NK-92 (cell line): ENCODE results near the gene FBXO48.

ENCODE experiments used
- DNase-seq: peaks from one replicate; lab custom pipeline; 2025; ENCODE audit not compliant: unreplicated experiment; lab: John Stamatoyannopoulos, UW

The FBXO48 gene

GRCh38 chr2:68438455-68439303, 28.4 kb downstream of the FBXO48 start:
- no peak for DNase-seq

DNA sequence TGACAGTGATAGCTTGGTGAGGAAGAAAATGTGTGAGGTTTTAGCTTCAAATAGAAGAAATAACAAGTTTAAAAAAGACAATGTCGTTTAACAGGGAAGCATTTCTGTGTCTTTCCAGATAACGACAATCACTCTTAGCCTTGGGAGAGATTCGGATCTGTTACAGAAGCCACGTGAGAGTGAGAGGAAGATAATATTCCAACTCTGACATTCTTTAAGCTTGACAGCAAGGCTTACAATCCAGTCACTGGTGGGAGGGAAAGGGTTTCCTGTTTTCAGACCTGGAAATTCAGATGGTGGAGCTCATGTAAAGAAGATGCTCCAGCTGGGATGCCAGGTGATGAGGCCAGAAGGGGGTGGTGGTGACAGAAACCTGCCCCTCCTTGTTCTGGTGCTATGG, 30.8 kb downstream of the FBXO48 start:
- no peak for DNase-seq

GRCh38 chr2:68435615-68436014, 31.5 kb downstream of the FBXO48 start:
- no peak for DNase-seq

DNA sequence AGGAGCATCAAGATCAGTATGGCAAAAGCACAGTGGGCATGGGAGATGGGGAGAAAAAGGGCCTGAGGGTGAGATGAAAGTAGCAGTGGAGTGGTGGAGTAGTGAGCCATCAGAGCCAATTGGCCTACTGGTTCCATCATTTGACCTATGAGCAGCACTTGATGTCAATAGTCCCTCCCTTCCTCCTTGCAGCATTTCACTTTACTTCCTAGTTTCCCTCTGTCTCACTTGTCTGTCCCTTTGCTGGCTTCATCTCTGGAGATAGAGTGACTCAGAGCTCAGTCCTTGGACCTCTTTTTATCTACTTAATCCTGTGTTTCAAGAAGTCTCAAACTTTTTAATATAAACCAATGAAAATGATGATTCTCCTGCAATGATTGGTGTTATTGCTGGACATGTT, 32.1 kb downstream of the FBXO48 start:
- no peak for DNase-seq

GRCh38 chr2:68432696-68433658, 34.1 kb downstream of the FBXO48 start:
- no peak for DNase-seq

GRCh38 chr2:68431316-68431972, 35.6 kb downstream of the FBXO48 start:
- DNase-seq, result no peak

DNA sequence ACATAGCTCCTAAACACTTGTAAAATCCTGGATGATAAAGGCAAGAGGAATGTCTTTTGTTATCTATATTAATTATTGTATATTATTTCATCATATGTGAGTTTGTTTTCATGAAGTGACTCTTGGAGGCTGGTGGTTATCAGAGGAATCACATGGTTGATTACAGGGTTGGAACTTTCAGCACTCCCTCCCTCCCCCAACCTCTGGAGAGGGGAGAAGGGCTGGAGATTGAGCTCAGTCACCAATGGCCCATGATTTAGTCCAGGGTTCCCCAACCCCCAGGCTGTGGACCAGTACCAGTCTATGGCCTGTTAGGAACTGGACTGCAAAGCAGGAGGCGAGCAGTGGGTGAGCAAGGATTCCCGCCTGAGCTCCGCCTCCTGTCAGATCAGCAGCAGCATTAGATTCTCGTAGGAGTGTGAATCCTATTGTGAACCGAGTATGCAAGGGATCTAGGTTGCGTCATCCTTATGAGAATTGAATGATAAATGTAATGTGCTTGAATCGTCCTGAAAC, 37.7 kb downstream of the FBXO48 start:
- no peak for DNase-seq

DNA sequence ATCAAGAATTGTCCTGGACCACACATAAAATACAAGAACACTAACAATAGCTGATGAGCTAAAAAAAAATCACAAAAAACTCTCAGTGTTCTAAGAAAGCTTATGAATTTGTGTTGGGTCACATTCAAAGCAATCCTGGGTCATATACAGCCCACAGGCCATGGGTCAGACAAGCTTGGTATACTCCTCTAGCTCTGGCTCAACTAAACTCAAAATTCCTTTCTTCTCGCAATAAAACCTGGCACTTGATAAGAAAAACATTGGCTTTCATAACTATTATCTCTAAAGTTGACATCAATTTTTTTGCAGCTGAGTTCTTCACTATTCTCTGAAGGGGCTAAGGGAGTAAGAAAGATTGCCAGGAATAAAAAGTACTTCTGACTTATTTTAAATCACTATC, 38.3 kb downstream of the FBXO48 start:
- no peak for DNase-seq

DNA sequence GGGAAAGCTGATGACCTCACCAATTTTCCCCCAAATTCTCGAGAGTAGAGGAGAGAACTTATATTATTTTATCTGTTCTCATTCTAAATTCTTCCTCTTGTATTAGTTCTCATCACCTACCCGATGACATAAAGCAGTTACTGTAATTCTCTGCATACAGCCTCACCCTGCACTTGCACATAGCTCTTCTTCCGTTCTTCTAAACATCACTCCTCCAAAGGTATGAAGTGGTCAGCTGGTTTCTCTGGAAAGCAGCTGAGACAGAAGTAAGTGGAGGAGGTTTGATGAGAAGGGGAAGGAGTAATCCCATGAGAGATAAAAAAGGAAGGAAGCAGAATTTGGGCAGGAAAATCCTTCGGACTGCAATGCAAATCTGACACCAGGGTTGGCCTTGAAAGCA, 39.0 kb downstream of the FBXO48 start:
- no peak for DNase-seq

- DNase-seq, result no peak
Observed at GRCh38 chr2:68426848-68427579, 40.1 kb downstream of the FBXO48 start.

GRCh38 chr2:68426446-68426845, 40.6 kb downstream of the FBXO48 start:
- DNase-seq, result no peak

- no peak for DNase-seq
Observed at GRCh38 chr2:68425503-68425902, 41.6 kb downstream of the FBXO48 start.

DNA sequence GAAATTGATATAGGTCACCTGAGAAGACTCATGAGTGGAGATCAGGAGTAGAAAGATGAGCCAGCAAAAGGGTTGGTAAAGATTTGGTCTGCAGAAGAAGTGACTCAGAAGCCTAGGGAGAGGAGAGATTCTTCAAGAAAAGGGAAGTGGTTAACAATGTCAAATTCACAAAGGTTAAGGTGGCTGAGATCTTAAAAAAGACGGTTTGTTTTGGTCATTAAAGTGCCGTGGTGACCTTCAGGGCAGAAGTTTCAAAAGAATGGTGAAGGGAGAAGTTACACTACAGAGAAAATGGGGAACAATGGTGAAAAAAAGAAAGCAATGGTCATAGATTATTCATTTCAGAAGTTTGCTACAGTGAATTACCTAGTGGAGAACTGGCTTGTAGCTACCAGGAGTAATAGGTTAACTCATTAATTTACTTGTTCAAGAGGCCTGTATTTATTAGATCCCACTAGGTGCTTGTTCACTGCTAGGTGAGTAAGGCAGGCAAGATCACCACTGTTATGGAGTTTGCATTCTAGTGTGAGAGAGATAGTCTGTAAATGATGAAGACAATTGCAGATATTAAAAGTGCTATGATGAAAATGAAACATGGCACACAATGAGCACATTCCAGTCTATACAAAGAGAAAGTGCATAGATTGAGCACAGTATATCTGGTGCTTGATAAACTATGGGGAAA, 43.0 kb downstream of the FBXO48 start:
- no peak for DNase-seq

DNA sequence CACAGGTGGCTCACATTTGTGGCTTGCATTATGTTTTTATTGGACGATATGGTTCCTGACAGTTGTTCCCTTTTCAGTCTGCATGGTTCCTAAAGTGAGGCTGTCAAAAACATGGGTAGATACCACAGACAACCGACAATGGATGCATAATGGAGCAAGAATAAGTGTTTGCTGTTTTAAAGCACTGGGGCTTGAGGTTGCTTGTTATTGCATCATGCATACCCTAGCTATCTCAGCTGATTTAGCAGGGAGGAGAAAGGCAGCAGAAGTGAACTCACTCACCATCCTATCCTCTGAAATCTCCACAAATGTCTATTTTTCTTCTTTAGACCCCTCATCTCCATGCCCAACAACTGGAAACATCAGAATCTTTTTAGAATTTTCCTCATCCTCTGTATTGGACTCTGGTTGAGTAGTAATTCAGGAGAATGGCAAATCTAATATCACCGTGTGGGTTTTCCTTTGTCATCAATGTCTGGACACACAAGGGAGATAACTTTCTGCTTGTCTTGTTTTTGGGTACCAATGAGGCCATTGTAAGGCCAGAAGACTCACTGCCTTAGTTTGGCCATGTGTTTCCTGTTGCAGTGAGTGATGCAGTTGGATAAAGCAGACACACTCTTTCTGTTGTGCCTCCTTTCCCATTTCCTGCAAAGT, 46.7 kb downstream of the FBXO48 start:
- DNase-seq, result no peak

GRCh38 chr2:68418855-68419254, 48.2 kb downstream of the FBXO48 start:
- no peak for DNase-seq

- no peak for DNase-seq
Observed at GRCh38 chr2:68418419-68418818, 48.7 kb downstream of the FBXO48 start.

- no peak for DNase-seq
Observed at GRCh38 chr2:68417926-68418325, 49.2 kb downstream of the FBXO48 start.

GRCh38 chr2:68416081-68416675, 50.9 kb downstream of the FBXO48 start:
- no peak for DNase-seq

DNA sequence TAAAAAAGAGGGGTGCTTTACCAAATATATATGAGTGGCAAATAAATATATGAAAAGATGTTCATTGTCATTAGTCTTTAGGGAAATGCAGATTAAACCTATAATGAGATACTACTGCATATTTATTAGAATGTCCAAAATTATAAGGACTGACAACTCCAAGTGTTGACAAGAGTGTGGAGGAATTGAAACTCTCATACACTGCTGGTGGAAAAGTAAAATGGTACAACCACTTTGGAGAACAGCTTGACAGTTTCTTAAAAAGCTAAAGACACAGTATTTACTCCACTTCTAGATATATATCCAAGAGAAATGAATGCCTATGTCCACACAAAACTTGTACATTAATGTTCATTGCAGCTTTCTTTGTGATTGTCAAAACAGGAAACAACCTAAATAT, 51.6 kb downstream of the FBXO48 start:
- DNase-seq, result no peak
